GM18498 (cell line): ENCODE data around the gene CDH4.

ENCODE experiments used
- ATAC-seq: cut with Tn5 transposase; IDR thresholded peaks from one replicate; pipeline ENCODE4 v1.9.1; 2021; ENCODE audit warnings: mild to moderate bottlenecking, moderate library complexity; ENCODE audit not compliant: unreplicated experiment

The CDH4 gene

DNA sequence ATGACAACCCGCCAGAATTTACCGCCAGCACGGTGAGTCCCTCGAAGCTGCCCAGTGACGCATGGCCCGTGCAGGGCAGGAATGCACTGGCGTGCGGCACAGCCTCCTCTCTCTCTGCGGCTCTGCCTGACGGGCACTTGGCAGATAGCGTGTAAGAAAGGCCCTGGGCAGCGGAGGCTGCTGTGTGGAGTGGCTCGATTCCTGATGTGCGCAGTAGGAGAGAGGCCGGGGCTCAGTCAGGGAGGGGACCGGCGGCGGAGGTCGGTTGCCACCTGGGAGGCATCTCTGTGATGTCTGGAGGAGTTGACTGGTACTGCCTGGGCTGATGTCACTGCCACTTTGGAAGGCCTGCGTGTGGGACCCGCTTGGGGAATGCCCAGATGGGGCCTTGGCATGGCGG lies 643.0 kb downstream of the CDH4 start:
- ATAC-seq = no peak

DNA sequence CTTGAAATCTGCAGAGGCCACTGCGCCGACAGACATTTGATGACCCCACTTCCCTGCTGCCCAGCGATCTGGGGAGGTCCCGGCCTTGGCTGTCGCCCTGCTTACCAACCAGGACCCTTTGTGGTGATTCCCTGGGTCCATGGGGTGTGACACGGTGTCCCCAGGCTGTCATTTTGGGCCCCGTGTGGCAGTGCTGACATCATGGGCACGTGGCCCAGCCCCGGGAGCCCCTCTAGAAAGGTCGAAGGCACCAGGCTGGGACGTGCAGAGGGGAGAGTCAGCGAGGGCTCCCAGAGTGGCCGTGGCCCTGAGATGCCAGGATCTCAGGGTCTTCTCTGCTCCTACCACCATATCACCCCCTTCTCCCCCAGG lies 643.6 kb downstream of the CDH4 start:
- ATAC-seq = no peak

DNA sequence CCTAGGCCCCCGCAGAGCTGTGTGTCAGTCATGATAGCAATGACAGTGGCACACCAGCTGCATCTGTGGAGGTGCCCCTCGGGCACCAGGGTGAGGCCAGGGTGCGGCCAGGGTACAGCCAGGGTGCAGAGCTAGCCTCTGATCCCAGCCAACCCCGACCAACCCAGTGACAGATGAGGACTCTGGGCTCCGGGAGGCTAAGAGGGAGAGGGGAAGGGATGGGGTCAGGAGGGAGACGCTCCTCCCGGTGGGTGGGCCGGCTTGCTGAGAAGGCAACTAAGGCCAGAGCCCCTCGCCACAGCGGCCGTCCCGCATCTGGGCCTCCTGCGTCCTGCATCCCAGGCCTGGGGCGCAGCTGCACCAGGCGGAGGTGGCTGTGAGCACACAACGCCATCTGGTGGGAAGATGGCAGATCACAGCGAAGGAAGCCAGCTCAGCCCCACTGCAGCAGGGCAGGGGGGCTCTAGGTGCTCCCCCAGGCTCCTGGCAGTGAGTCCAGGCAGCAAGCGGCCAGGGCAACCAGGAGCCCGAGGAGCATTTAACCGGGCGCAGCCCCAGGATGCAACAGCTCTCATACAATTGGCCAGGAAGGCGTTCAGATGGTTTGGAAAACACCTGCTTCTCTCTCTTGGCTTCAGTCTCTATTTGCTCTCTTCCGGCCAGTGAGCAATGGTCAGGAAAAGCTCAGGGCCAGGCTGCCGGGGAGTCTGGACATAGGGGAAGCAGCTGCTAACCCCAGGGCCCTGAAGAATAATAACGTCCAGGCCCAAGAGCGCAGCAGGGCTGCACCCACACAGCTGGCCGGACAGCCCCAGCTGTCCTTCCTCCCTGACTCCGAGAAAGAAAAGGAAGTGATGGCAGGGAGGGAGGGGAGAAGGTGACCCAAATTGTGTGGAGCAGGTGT lies 644.2 kb downstream of the CDH4 start:
- no peak for ATAC-seq

DNA sequence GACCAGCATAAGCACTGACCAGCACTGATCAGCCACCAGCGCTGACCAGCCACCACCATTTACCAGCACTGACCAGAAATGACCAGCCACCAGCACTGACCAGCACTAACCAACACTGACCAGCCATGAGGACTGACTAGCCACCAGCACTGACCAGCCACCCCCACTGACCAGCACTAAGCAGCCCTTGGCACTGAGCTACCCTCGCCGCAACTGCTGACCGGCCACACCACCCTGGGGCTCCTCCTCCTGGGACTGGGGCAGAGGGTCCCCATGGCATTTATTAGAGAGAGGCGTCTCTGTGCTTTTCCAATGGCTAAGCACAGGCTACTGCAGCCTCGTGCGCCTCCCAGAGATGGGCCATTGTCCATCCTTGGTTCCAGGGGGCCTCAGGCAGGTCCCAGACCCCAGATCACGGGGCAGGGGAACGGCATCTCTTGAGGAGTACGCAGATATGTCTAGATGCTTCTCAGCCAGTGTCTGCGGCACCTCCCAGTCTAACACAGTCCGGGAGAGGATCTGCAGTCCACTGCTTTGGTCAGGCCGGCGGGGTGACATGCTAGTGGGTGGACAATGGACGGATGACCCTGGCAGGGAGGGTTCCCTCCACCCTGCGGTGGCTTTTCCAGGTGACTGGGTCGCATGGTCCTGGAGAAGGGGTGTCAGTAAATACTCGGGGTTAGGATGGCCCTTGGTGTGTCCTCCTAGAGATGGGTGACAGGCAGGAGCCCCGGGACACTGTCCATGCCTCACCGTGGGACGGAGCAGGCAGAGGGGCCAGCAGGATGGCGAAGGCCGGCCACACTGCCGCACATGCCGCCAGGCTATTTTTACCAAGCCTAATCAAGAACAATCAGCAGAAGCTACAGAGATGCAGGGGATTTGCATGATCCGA lies 645.6 kb downstream of the CDH4 start:
- ATAC-seq = no peak

DNA sequence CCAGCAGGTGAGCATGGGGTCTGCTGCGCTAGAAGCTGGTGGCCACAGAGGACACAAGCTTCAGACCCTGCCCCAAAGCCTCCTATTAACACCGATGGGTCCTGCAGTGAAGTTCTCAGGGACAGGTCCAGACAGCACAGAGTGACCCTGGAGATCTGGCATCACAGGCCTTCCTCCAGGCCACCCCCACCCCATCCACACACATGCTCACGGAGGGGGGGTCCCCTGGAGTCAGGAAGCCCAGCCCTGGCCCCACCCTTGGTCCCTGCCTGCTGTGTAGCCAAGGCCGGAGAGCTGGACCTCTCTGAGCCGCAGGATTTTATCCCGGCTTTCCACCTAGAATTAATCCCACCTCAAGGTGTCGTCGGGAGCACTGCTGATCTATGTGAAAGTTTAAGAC lies 646.3 kb downstream of the CDH4 start:
- no peak for ATAC-seq

DNA sequence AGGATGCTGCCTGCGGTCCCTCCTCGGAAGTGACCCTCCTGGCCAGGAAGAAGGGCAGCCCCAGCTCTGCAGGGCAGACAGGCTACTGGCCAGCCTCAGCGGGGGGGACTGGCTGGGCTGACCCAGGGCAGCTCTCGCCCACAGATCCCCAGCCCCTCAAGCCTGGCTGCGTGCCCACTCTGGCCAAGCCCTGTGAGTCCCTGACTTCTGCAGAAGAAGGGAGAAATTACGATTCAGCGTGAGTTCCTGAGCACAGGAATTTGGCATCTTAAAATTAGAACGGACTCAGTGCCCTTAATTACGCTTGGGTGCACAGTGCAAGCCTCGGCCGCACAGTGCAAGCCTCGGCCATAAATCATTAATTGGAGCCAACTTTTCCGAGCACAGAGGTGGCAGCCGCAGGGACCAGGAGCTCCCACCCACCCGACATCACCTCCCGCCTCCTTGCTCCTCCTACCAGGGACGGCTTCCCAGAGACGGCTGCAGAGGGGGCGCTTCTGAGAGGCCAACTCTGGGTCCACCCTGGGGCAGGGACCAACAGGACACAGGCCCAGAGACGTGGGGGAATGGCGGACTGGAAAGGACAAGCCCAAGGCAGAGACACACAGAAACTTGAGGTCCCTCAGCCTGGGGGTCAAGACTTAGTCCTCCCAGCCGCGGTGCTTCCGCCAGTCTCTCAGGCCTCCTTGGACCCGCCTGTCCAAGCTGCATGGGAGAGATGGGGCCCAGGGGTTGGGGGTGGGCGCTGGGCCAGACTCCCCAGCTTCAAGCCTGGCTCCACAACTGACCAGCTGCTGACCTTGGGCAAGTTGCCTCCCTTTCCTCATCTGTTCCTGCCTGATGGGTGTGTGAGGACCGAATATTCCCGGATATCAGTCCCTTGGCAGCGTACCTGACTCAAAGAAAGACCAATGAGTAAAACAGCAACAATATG lies 648.2 kb downstream of the CDH4 start:
- ATAC-seq = no peak

DNA sequence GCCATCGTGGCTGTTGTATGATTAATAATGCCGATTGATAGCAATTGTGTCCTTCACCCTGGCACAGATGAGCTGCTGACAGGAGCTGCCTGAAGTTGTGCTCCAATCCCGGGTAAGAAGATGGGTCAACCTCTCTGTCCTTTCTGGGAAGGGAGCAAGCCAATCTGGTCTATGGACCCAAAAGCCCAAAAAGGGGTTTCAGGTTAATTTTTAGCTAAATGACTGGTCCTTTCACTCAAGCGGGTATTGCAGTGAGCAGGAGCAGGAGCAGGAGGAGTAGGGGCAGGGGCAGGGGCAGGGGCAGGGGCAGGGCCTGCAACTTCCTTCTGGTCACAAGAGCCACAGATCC lies 648.9 kb downstream of the CDH4 start:
- ATAC-seq = no peak

DNA sequence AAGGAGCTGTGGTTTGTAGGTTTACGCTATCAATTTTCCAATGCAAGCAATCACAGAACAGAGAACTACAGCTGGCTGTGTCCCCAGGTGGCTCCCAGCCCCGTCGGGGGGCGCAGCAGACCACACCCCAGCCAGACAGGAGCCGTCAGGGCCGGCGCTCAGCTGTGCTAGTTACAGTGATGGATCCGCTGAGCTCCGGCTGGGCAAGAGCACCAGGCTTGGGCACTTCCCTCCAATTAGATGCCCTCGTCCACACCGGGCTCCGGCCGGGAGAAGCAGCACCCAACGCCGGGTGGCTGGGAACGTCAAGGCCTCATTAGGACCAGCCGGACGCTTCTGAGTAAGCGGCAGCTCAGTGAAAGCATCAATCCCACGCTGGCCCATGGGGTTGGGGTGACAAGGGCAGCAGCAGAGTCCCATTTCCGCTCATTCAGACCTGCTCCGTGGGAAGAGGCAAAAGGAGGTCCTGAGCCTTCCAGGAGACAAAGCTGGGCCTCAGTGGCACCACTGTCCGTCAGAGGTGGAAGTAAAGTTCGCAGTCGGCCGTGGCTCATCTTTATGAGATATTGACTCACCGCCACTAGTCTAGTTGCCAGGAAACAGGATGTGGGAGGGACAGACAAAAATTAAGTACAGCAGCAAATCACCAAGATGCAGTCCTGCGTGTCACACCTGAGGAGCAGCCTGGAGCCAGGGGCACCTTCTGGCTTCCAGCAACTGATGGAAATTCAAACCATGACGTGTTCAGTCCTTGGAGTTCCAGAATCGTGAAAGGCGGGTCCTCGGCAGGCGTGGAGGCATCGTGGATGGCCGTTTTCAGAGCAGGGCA lies 649.5 kb downstream of the CDH4 start:
- ATAC-seq = no peak

DNA sequence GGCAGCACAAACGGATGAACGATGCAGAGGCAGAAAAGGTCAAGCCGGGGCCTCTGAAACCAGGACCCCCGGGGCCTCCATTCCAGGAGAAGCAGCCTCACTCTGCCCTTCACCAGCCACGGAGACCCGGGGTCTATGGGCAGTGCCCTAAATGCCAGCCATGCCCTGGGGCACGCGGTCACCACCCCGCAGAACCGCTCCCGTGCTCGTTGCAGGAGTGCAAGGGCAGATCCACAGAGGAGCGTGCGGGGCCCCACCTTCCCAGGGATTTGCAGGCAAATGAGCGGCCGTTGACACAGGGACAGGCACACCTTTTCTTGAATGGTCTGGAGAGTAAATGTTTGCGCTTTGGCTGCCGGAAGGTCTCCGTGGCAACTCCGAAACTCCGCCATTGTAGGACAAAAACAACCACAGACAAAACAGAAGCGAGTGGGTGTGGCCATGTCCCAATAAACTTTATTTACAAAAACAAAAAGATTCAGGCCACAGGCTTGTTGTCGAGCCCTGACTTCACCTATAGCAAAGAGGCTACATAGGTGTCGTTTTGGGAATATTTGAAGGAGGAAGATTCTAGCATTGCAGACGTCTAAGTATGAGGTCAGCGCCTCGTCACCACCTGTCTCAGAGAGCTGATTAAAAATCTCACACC lies 650.3 kb downstream of the CDH4 start:
- no peak for ATAC-seq

DNA sequence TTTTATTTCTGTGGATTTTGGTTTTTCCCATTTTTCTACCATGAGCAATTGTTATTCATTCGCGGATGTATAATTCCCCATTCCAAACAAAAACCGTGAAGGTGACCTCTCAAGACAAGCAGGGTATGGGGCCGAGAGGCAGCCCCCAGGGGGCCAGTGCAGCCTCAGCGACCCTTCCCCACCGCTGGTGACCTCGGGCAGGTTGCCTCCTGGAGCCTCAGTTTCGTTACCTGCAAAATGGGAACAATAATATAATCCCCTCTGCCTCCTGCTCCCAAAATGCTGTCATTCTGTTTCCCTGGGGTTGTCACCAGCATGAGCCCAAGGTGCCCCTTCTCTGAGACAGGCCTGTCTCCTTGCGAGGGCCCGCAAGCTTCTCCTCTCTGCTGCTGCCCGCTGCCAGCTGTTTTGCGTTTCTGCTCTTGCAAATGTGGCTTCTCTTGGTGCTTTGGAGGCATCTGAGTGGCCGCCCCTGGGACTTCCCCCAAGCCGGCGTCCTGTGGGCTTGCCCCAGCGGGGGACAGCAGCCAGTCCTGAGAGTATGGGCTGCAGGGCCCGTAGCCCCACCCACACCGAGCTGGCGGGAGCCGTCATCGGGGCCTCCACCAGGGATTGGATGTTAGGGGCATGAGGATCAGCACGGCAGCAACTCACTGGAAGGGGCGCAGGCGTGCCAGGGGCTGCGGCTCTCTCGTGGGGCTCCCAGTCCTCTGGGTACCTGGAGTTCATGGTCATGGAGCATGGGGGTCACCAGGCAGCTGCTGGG lies 651.7 kb downstream of the CDH4 start:
- ATAC-seq = no peak

DNA sequence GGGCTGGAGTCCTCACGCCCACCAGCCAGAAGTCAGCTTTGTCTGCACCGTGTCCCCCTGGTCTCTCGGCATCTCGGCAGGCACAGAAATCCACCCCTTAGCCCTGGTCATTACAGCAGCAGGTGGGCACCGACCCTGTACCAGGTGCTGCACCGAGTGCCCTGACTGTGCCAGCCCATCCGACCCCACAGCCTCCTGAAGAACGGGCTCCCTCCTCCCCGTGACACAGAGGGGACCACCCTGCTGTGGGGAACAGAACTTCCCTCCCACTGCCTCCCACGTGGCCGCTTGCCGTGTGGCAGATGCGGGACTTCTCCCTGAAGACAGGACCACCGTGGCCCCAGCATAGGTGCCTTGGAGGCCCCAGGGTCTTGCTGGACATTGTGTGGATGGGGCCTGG lies 652.4 kb downstream of the CDH4 start:
- no peak for ATAC-seq

DNA sequence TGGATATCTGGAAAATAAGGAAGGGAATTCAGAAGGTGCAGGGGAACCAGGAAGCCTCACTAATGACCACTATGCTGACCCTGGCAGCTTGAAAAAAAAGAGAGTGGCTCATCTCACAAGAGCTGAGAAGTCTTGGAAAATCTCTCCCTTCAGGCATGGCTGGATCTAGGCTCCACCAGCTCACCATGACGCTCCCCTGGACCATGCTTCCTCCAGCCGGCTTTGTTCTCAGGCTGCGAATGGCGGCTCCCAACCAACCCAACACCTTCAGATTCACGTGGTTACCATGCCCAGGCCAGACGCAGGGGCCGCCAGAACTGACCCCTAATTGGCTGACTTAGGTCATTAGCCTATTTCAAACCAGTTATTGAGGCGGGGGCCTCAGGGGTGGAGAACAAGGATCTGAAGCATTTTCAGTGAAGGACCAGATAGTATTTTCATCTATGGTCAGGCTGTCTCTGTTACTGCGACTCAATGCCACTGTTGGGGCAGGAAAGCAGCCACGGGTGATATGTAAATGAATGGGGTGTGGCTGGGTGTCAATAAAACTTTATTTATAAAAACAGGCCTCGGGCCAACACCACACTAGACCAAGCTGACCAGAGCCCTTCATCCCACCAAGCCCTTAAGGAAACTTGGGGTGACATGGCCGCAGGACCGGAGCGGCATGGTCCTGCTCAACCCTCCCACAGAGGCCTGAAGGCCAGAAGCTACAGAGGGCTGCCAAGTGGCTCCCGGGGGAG lies 653.9 kb downstream of the CDH4 start:
- ATAC-seq = no peak

DNA sequence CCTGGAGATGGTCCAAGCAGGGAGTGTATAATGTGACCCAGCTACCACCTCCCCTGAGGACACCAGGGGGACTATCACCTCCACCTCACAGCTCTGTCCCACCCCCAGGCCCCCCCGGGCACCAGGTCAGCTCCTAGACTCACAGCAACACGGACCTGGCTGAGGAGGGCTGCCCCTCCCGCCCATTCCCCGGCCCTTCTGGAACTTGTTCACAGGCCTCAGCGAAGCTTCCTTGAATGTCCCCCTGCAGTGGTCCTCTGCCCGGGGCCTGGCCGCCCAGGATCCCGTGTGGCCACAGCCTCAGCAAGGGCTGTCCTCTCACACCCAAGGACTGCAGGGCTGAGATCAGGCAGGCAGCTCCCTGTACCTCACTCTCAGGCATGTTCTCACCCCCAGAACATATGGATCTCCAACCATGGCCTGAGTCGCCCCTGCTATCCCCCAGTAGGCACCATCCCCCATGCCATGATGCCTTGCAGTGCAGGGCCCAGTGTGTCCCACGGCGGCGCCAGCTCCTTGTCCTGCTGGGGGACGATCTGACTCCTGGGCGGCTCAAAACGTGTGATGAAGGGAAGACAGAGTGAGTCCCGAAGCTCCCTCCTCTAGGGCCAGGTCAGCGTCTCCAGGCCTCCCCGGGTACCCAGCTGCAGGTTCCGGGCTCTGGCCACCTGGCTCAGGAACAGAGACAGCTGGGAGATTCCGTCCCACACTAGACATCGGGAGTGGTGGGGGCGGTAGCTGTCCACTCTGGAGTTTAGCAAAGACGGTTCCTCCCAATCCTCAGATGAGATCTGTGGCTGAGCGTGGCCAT lies 655.2 kb downstream of the CDH4 start:
- ATAC-seq = no peak

DNA sequence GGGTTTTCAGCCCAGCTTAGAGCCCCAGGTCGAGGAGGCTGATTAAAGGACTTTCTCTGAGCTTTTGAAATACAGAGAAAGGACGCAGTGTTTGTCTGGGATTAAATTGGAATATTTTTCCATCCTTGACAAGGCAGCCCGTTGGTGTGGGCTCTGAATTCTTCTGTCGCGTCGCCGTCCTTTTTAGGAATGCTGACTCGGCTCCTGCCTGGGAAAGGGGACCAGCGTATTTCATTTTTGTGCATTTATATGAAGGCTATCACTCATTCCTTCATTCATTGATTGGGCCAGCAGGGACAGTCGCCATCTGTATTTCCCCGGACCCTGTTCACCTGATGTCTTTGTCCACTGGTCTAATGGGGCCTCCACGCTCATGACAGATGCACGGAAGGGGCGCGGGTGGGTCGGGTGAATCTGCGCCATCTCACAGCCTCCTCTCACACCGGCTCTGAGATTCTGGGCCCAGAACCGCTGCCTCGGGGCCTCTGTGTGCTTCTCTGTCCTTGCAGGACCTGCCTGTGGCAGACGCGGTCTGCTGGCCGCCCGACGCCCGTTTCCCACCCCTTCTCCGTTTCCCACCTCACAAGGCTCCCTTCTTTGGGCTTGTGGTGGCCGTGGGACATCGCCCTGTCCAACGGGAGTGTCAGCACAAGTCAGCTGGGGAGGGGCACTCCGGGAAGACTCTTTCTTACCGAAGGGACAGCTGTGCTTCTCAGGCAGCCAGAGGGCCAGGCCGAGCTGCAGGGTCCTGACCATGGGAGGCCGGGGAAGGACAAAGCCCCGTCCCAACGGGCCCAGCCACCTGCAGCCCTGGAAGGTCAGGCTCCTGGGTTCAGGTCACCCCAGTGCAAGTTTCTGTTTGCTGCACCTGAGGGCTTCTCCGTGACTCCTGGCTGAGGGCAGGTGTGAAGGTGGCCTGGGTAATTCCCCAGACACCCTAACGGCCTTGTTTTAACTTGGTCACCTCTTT lies 656.3 kb downstream of the CDH4 start:
- no peak for ATAC-seq

DNA sequence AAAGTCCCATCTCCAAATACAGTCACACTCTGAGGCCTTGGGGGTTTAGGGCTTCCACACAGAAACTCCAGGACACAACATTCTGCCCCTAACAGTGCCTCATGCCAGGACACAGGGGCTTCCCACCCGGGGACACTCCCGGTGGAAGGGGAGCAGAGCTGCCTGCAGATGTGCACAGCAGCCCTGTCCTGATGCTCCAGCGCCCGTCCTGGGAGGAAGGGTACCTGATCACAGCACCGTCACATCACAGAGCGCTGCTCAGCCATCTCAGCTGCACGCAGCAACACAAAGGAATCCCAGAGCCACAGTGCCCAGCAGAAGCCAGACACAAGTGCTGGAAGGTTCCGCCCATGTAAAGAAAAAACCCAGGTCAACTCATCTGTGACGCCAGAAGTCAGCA lies 657.0 kb downstream of the CDH4 start:
- ATAC-seq = no peak

DNA sequence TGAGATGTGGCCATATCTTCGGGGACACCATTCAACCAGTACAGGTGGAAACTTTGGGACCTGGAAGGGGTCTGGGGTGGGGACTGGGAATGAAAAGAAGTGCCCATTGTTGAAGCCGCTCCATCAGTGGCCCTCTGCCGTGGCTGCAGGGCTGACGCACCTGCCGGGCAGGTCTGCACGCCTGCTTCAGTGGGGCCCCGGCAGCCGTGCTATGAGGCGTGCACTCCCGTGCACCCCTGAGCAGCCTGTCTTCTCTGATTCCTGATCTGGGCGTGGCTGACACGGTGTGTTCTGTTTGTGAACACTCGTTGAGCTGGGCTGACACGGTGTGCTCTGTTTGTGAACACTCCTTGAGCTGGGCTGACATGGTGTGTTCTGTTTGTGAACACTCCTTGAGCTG lies 657.8 kb downstream of the CDH4 start:
- no peak for ATAC-seq
